HCT116 (cell line): ENCODE data around the gene ARCN1. TPM values are rescaled to one million over a fixed set of nuclear protein-coding genes. Genes with fewer than 3 reads are reported as not detected.

ENCODE experiments used
- ATAC-seq: fragments of 200-7000 bp; cut with Tn5 transposase; 2 replicates; pipeline ENCODE4 v1.9.1; 2020; ENCODE audit warnings: mild to moderate bottlenecking, moderate library complexity
- BruUV-seq: library from RNA; stranded (reverse); fragments of 400-500 nt; replicated peaks from 2 replicates; lab custom pipeline; 2021; lab: Mats Ljungman, UMichigan
- CTCF ChIA-PET: fragments of 300-600 bp; sonication (Branson Sonifier 250); formaldehyde crosslinking; loops from one replicate; lab custom pipeline; 2021; ENCODE audit warnings: antibody characterized with exemption; lab: Charles Lee
- POLR2A ChIA-PET: fragments of 300-600, 350-600 bp; sonication (Branson Sonifier 250); formaldehyde crosslinking; loops from one replicate; lab custom pipeline; 2021; ENCODE audit warnings: antibody characterized with exemption; lab: Charles Lee
- RAD21 ChIA-PET, 2 experiments: fragments of 300-600 bp; sonication (Branson Sonifier 250); formaldehyde crosslinking; loops; one replicate each; lab custom pipeline; 2023; ENCODE audit warnings: low total read pairs in 2 of 2; ENCODE audit not compliant: uncharacterized antibody in 2 of 2, unreplicated experiment in 2 of 2, low non-redundant PET in 1 of 2; lab: Charles Lee
- DNase-seq: peaks from one replicate; pipeline ENCODE4 v3.0.0-alpha.2; 2010; ENCODE audit warnings: low read depth, low spot score
- H2AFZ ChIP-seq: fragments of 200-600 bp; shearing (Covaris generic), sonication (generic); 2 replicates; pipeline ENCODE4 v1.6.1; 2017; ENCODE audit warnings: low read depth, mixed run types, mixed read lengths, antibody characterized with exemption, low read length; ENCODE audit not compliant: poor library complexity, severe bottlenecking
- H3K27ac ChIP-seq: 2 replicates; pipeline ENCODE4 v1.5.1; 2012; ENCODE audit warnings: low read depth, low read length
- H3K27me3 ChIP-seq: fragments of 200-600 bp; sonication (generic); 2 replicates; pipeline ENCODE4 v1.6.1; 2016; ENCODE audit warnings: mixed run types, low read length, mixed read lengths; ENCODE audit not compliant: insufficient read depth
- H3K36me3 ChIP-seq, 2 experiments: fragments of 200-500 bp in 1 of 2; fragments of 200-600 bp in 1 of 2; sonication (Bioruptor generic) in 1 of 2; sonication (generic) in 1 of 2; 2 replicates each; pipeline versions ENCODE4 v1.5.1 to v1.6.1; 2014 to 2016; ENCODE audit warnings: low read length in 2 of 2, inconsistent platforms in 1 of 2, mixed read lengths in 1 of 2, mixed run types in 1 of 2; ENCODE audit not compliant: insufficient read depth in 2 of 2, control insufficient read depth in 1 of 2
- H3K4me1 ChIP-seq, 2 experiments: fragments of 200-600 bp in 1 of 2; sonication (generic) in 1 of 2; 2 replicates each; pipeline versions ENCODE4 v1.5.1 to v1.6.1; 2012 to 2017; ENCODE audit warnings: low read length in 2 of 2, inconsistent platforms in 1 of 2, mild to moderate bottlenecking in 1 of 2, mixed read lengths in 1 of 2, mixed run types in 1 of 2, moderate library complexity in 1 of 2; ENCODE audit not compliant: insufficient read depth in 2 of 2, control insufficient read depth in 1 of 2
- H3K4me2 ChIP-seq: fragments of 200-600 bp; sonication (generic); 2 replicates; pipeline ENCODE4 v1.6.1; 2017; ENCODE audit warnings: mixed run types, low read length, mixed read lengths
- H3K4me3 ChIP-seq, 2 experiments: fragments of 200-600 bp in 1 of 2; sonication (generic) in 1 of 2; replicated peaks in 1 of 2; 2 replicates each; pipeline ENCODE4 v1.5.1; 2011 to 2016; ENCODE audit warnings: low read length in 2 of 2, control low read depth in 1 of 2, low read depth in 1 of 2, mild to moderate bottlenecking in 1 of 2, mixed read lengths in 1 of 2, mixed run types in 1 of 2
- H3K79me2 ChIP-seq: fragments of 200-600 bp; sonication (generic); 2 replicates; pipeline ENCODE4 v1.6.1; 2017; ENCODE audit warnings: mild to moderate bottlenecking, mixed run types, low read length, moderate library complexity, mixed read lengths; ENCODE audit not compliant: insufficient read depth
- H3K9ac ChIP-seq: fragments of 200-600 bp; sonication (generic); 2 replicates; pipeline ENCODE4 v1.6.1; 2016; ENCODE audit warnings: low read length, mixed read lengths
- H3K9me2 ChIP-seq: fragments of 200-600 bp; sonication (generic), shearing (Covaris generic); 2 replicates; pipeline ENCODE4 v1.6.1; 2017; ENCODE audit warnings: mixed run types, mild to moderate bottlenecking, moderate library complexity; ENCODE audit not compliant: insufficient read depth
- H3K9me3 ChIP-seq, 2 experiments: fragments of 200-500 bp in 1 of 2; fragments of 200-600 bp in 1 of 2; sonication (Bioruptor generic) in 1 of 2; sonication (generic) in 1 of 2; 2 replicates each; pipeline ENCODE4 v1.6.1; 2014 to 2017; ENCODE audit warnings: low read length in 2 of 2, mixed read lengths in 2 of 2, inconsistent platforms in 1 of 2, low read depth in 1 of 2, mild to moderate bottlenecking in 1 of 2, mixed run types in 1 of 2, moderate library complexity in 1 of 2; ENCODE audit not compliant: control insufficient read depth in 1 of 2, insufficient read depth in 1 of 2
- H4K20me1 ChIP-seq: fragments of 200-600 bp; sonication (generic), shearing (Covaris generic); 2 replicates; pipeline ENCODE4 v1.6.1; 2017; ENCODE audit warnings: mixed run types, mild to moderate bottlenecking, moderate library complexity; ENCODE audit not compliant: insufficient read depth
- CBX3 ChIP-seq: IDR thresholded peaks from 2 replicates; pipeline ENCODE4 v1.6.1; 2012; ENCODE audit warnings: low read depth
- CEBPB ChIP-seq: IDR thresholded peaks from 2 replicates; pipeline ENCODE4 v1.6.1; 2012; ENCODE audit warnings: low read depth
- EGR1 ChIP-seq: IDR thresholded peaks from 2 replicates; pipeline ENCODE4 v1.6.1; 2012; ENCODE audit warnings: low read depth
- EZH2 ChIP-seq: fragments of 200-600 bp; sonication (generic); IDR thresholded peaks from 2 replicates; pipeline ENCODE4 v1.6.1; 2017; ENCODE audit warnings: antibody characterized with exemption, mixed run types
- EZH2phosphoT487 ChIP-seq: fragments of 200-600 bp; IDR thresholded peaks from 2 replicates; pipeline ENCODE4 v1.6.1; 2018; ENCODE audit warnings: antibody characterized with exemption, borderline replicate concordance
- FOSL1 ChIP-seq: IDR thresholded peaks from 2 replicates; pipeline ENCODE4 v1.6.1; 2012; ENCODE audit warnings: low read depth
- JUND ChIP-seq: IDR thresholded peaks from 2 replicates; pipeline ENCODE4 v1.6.1; 2012
- MAX ChIP-seq: IDR thresholded peaks from 2 replicates; pipeline ENCODE4 v1.6.1; 2012
- POLR2A ChIP-seq: IDR thresholded peaks from 2 replicates; pipeline ENCODE4 v1.7.0; 2011; ENCODE audit warnings: borderline replicate concordance; ENCODE audit not compliant: insufficient read depth, insufficient read length; ENCODE audit errors: extremely low read depth
- RAD21 ChIP-seq: IDR thresholded peaks from 2 replicates; pipeline ENCODE4 v1.6.1; 2012; ENCODE audit warnings: low read depth, mild to moderate bottlenecking
- REST ChIP-seq: IDR thresholded peaks from 2 replicates; pipeline ENCODE4 v1.6.1; 2012; ENCODE audit warnings: low read depth
- SIN3A ChIP-seq: IDR thresholded peaks from 2 replicates; pipeline ENCODE4 v1.6.1; 2012; ENCODE audit warnings: low read depth
- SP1 ChIP-seq: IDR thresholded peaks from 2 replicates; pipeline ENCODE4 v1.6.1; 2012; ENCODE audit warnings: low read depth
- SRF ChIP-seq: IDR thresholded peaks from 2 replicates; pipeline ENCODE4 v1.6.1; 2012; ENCODE audit warnings: low read depth
- TCF7L2 ChIP-seq: IDR thresholded peaks from 2 replicates; pipeline ENCODE4 v1.7.0; 2011; ENCODE audit warnings: borderline replicate concordance, inconsistent platforms; ENCODE audit not compliant: insufficient read depth, insufficient read length; ENCODE audit errors: extremely low read depth
- YY1 ChIP-seq: IDR thresholded peaks from 2 replicates; pipeline ENCODE4 v1.6.1; 2011; ENCODE audit warnings: low read length, low read depth, moderate library complexity, mild to moderate bottlenecking; ENCODE audit not compliant: insufficient replicate concordance; ENCODE audit errors: extremely low read depth
- ZBTB33 ChIP-seq: IDR thresholded peaks from 2 replicates; pipeline ENCODE4 v1.6.1; 2011; ENCODE audit warnings: mild to moderate bottlenecking, low read length, moderate library complexity; ENCODE audit not compliant: insufficient replicate concordance; ENCODE audit errors: extremely low read depth
- ZFX ChIP-seq: fragments of 450-650 bp; IDR thresholded peaks from 2 replicates; pipeline ENCODE4 v1.6.1; 2017
- ZNF274 ChIP-seq: fragments of 200-500 bp; sonication (Bioruptor generic); IDR thresholded peaks from 2 replicates; pipeline ENCODE4 v1.6.1; 2014; ENCODE audit warnings: mild to moderate bottlenecking, low read depth, low read length, inconsistent platforms
- intact Hi-C: fragments of 100-400 bp; cut with micrococcal nuclease; formaldehyde crosslinking; loops from 2 replicates; pipeline ENCODE4 v1.10.0; 2022
- total RNA-seq: library from RNA; stranded (reverse); gene quantifications from one replicate; pipeline ENCODE4 v1.2.1, GENCODE V29; 2021; ENCODE audit not compliant: unreplicated experiment
- TF ChIP-seq, protein P1 (sequence below): IDR thresholded peaks from 2 replicates; pipeline ENCODE4 v1.6.1; 2012

The ARCN1 gene
- total RNA-seq, 1 experiment from 2014 or later, result 147 TPM

- TF ChIP-seq ZNF274, result no peak
- no peak for TF ChIP-seq SRF
- TF ChIP-seq TCF7L2, result no peak
- TF ChIP-seq JUND, result no peak
- no peak for TF ChIP-seq EGR1
- no peak for TF ChIP-seq SP1
- TF ChIP-seq EZH2, result no peak
Measured at GRCh38 chr11:118628432-118628831, 56.2 kb downstream of the ARCN1 start (continued).

GRCh38 chr11:118628861-118629549, 56.8 kb downstream of the ARCN1 start:
- ATAC-seq (no peak), DNase-seq (no peak)
- ChIA-PET CTCF (no interaction called here), POLR2A (no interaction called here), RAD21 (no interaction called here)
- Histone ChIP-seq H3K79me2 (no peaks in the 10 kb centered on the region), H3K4me1 (peaks cover 23 to 32% of the 10 kb centered on the region in 2 experiments), H3K9me3 (no peaks in the 10 kb centered on the region), H3K27ac (no peak overlapping the region), H4K20me1 (no peaks in the 10 kb centered on the region), H3K4me2 (no peak overlapping the region), H3K4me3 (no peak overlapping the region), H2AFZ (no peak overlapping the region), H3K9ac (no peak overlapping the region), H3K9me2 (no peaks in the 10 kb centered on the region), H3K36me3 (peaks cover 5 to 19% of the 10 kb centered on the region in 2 experiments; a peak in 2 of 4 replicates), H3K27me3 (no peaks in the 10 kb centered on the region)
- no TSS peak for BruUV-seq
- intact Hi-C loops, result no loop called here
- TF ChIP-seq EZH2phosphoT487, result no peak
- TF ChIP-seq JUND, result no peak
- TF ChIP-seq SRF, result no peak
- no peak for TF ChIP-seq RAD21
- TF ChIP-seq CEBPB, result no peak
- TF ChIP-seq, protein P1, sequence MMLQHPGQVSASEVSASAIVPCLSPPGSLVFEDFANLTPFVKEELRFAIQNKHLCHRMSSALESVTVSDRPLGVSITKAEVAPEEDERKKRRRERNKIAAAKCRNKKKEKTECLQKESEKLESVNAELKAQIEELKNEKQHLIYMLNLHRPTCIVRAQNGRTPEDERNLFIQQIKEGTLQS, result no peak
- no peak for TF ChIP-seq YY1
- TF ChIP-seq POLR2A, result no peak
- TF ChIP-seq ZBTB33, result no peak
- TF ChIP-seq EGR1, result no peak
- TF ChIP-seq ZFX, result no peak
- no peak for TF ChIP-seq FOSL1
- TF ChIP-seq SIN3A, result no peak
- no peak for TF ChIP-seq CBX3
- no peak for TF ChIP-seq MAX
- no peak for TF ChIP-seq REST
